Activated T-cell treated with anti-CD3 and anti-CD28 coated beads, Interleukin-2, amount 50 U/mL, for 48 hours (primary cell): Measurements from ENCODE around the gene IFNAR2.

ENCODE experiments used
- DNase-seq, 2 experiments: peaks; one replicate each; pipeline ENCODE4 v3.0.0-alpha.2; 2020

Gene IFNAR2

GRCh38 chr21:33270986-33271385, 41.2 kb downstream of the IFNAR2 start:
- DNase-seq, result no peak

GRCh38 chr21:33273044-33273443, 43.3 kb downstream of the IFNAR2 start:
- DNase-seq, result no peak

- no peak for DNase-seq
These were observed 49.0 kb downstream of the IFNAR2 start for GRCh38 chr21:33278721-33279120.

GRCh38 chr21:33279330-33279820, 49.6 kb downstream of the IFNAR2 start:
- no peak for DNase-seq
